Gastrocnemius medialis (tissue), 4 donors: ENCODE data around the gene FFAR3.

Experiments
- CTCF ChIP-seq, 5 experiments: fragments of 450-650 bp in 3 of 5; fragments of 200-600 bp in 2 of 5; sonication (generic) in 2 of 5; IDR thresholded peaks in 4 of 5; conservative IDR thresholded peaks in 1 of 5; 1 replicate in 4 of 5; 2 replicates in 1 of 5; pipeline ENCODE4 v1.5.1; 2016 to 2019; ENCODE audit warnings: antibody characterized with exemption in 5 of 5, mild to moderate bottlenecking in 3 of 5, moderate library complexity in 3 of 5
- POLR2A ChIP-seq, 2 donors: fragments of 450-650 bp; IDR thresholded peaks; one replicate each; pipeline ENCODE4 v1.6.1; 2017; ENCODE audit warnings: antibody characterized with exemption in 2 of 2, mild to moderate bottlenecking in 2 of 2, moderate library complexity in 2 of 2

GRCh38 chr19:35373492-35373891 lies 15.2 kb downstream of the FFAR3 start:
- no peak for TF ChIP-seq CTCF (IDR thresholded peaks at IDR 0.05 in 4 of 5, conservative IDR thresholded peaks at IDR 0.05 in 1 of 5)
- TF ChIP-seq POLR2A (IDR thresholded peaks at IDR 0.05): no peak
